ENCODE data around the gene NOC4L. TPM values are rescaled to one million over a fixed set of nuclear protein-coding genes. Genes with fewer than 3 reads are reported as not detected.

Gene NOC4L
- total RNA-seq, 1 experiment from 2014 or later, result 22.8 TPM

- no peak for DNase-seq (ENCODE audit: low read depth)
Measured at GRCh38 chr12:132155771-132156572, 11.7 kb downstream of the NOC4L start.

- no peak for DNase-seq (ENCODE audit: low read depth)
Measured at GRCh38 chr12:132156573-132157325, 12.5 kb downstream of the NOC4L start.

GRCh38 chr12:132157733-132158409 lies 13.6 kb downstream of the NOC4L start:
- DNase-seq (ENCODE audit: low read depth), result no peak

GRCh38 chr12:132158677-132159554 lies 14.7 kb downstream of the NOC4L start:
- no peak for DNase-seq (ENCODE audit: low read depth)

- DNase-seq (ENCODE audit: low read depth), result no peak
Measured at GRCh38 chr12:132159555-132160003, 15.3 kb downstream of the NOC4L start.

GRCh38 chr12:132160016-132160415 lies 15.8 kb downstream of the NOC4L start:
- DNase-seq (ENCODE audit: low read depth), result no peak

GRCh38 chr12:132160601-132161035 lies 16.4 kb downstream of the NOC4L start:
- DNase-seq (ENCODE audit: low read depth), result no peak

GRCh38 chr12:132161036-132161781 lies 17.0 kb downstream of the NOC4L start:
- DNase-seq (ENCODE audit: low read depth), result no peak

- DNase-seq (ENCODE audit: low read depth), result no peak
Measured at GRCh38 chr12:132161796-132162507, 17.7 kb downstream of the NOC4L start.

- peak; percentile 87 for DNase-seq (ENCODE audit: low read depth)
Measured at GRCh38 chr12:132162508-132163031, 18.3 kb downstream of the NOC4L start.

- DNase-seq (ENCODE audit: low read depth), result no peak
Measured at GRCh38 chr12:132163041-132163910, 19.0 kb downstream of the NOC4L start.

- DNase-seq (ENCODE audit: low read depth), result no peak
Measured at GRCh38 chr12:132163911-132164288, 19.6 kb downstream of the NOC4L start.

GRCh38 chr12:132164426-132164825 lies 20.2 kb downstream of the NOC4L start:
- DNase-seq (ENCODE audit: low read depth), result no peak

GRCh38 chr12:132165584-132165983 lies 21.3 kb downstream of the NOC4L start:
- DNase-seq (ENCODE audit: low read depth), result no peak

GRCh38 chr12:132166093-132166492 lies 21.8 kb downstream of the NOC4L start:
- no peak for DNase-seq (ENCODE audit: low read depth)

- no peak for DNase-seq (ENCODE audit: low read depth)
Measured at GRCh38 chr12:132166801-132167591, 22.7 kb downstream of the NOC4L start.

GRCh38 chr12:132167611-132168310 lies 23.5 kb downstream of the NOC4L start:
- no peak for DNase-seq (ENCODE audit: low read depth)

Data from LHCN-M2 (cell line).